ENCODE data around the gene PATE2. TPM values are rescaled to one million over a fixed set of nuclear protein-coding genes. Genes with fewer than 3 reads are reported as not detected.

Gene PATE2
- polyA plus RNA-seq, 1 of the 3 experiments (the other 2 are of a cell fraction), result 0.07 TPM

DNA sequence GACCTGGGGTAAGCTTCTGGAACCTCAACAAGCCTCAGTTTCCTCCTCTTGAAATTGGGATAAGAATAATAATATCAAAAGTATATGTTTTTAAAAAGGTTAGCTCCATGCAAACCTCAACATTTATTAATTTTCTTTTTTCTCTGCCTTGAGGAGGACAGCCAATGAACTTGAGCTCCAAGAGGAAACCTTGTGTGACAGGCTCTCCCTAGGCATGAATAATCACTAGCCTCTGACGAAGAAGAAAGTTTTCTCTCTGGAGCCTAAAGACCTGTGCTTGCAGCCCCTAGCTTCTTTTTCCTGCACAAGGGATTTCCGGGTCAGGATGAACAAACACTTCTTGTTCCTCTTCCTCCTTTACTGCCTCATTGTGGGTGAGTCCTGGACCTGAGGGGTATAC lies 9.2 kb upstream of the PATE2 start, which contains the start of gene PATE3:
Gene PATE3 (plus strand): TSS at position 301 of the 400 bp plus-strand sequence. CDS start 25 bp downstream, at position 326.
- H3K9me3 ChIP-seq, result no peaks in the 10 kb centered on the region
- WGBS (ENCODE audit: low lambda C conversion rate), result 14% methylated on average over 2 of the region's 2 CpGs
- ChIA-PET POLR2A (no interaction called here), CTCF (interaction anchor here (2.0 kb wide), 1 partner anchor 8 kb away, joined by 4 read pairs; no protein-coding TSS in a partner anchor)
- H3K9ac ChIP-seq, result no peak within 1 kb of the TSS
- H2AFZ ChIP-seq (ENCODE audit: low read depth), result no peak within 1 kb of the TSS
- H3K27ac ChIP-seq (ENCODE audit: low read depth in 2 of 2, low read length in 1 of 2), result no peak within 1 kb of the TSS
- H3K4me3 ChIP-seq (ENCODE audit: low read depth in 2 of 2, low read length in 1 of 2), result no peak within 1 kb of the TSS
- no peaks in the 10 kb centered on the region for H3K27me3 ChIP-seq (ENCODE audit: insufficient read depth)
- no peaks in the 10 kb centered on the region for H3K4me1 ChIP-seq (ENCODE audit: control insufficient read depth in 1 of 2, insufficient read depth in 2 of 2, low read depth in 1 of 2, low read length in 1 of 2)
- H3K79me2 ChIP-seq (ENCODE audit: insufficient read depth), result no peaks in the 10 kb centered on the region
- no peaks in the 10 kb centered on the region for H4K20me1 ChIP-seq (ENCODE audit: insufficient read depth)
- no peaks in the 10 kb centered on the region for H3K36me3 ChIP-seq (replicated peaks in 1 of 2; ENCODE audit: control insufficient read depth in 1 of 2, insufficient read depth in 2 of 2, low read length in 1 of 2)
- TF ChIP-seq ELF1 (IDR thresholded peaks at IDR 0.05), result no peak
- no peak for TF ChIP-seq MXI1 (IDR thresholded peaks at IDR 0.05; ENCODE audit: low read depth, low read length)
- no peak for TF ChIP-seq EP300 (IDR thresholded peaks at IDR 0.05; ENCODE audit: borderline replicate concordance in 1 of 2, low read depth in 1 of 2, low read length in 1 of 2)
- TF ChIP-seq RCOR1 (IDR thresholded peaks at IDR 0.05; ENCODE audit: low read length), result no peak
- no peak for TF ChIP-seq GATA2 (CRISPR knock-in tag; IDR thresholded peaks at IDR 0.05)
- TF ChIP-seq RAD21 (IDR thresholded peaks at IDR 0.05; ENCODE audit: low read length), result no peak
- TF ChIP-seq FOSL2 (IDR thresholded peaks at IDR 0.05; ENCODE audit: borderline replicate concordance, low read depth), result no peak
- TF ChIP-seq TCF12 (IDR thresholded peaks at IDR 0.05), result no peak
- DNase-seq, result no peak
- no peak within 1 kb of the TSS for H3K4me2 ChIP-seq
- H3F3A ChIP-seq (replicated peaks; ENCODE audit: insufficient read depth), result no peaks in the 10 kb centered on the region
- H3K9me2 ChIP-seq, result no peaks in the 10 kb centered on the region

DNA sequence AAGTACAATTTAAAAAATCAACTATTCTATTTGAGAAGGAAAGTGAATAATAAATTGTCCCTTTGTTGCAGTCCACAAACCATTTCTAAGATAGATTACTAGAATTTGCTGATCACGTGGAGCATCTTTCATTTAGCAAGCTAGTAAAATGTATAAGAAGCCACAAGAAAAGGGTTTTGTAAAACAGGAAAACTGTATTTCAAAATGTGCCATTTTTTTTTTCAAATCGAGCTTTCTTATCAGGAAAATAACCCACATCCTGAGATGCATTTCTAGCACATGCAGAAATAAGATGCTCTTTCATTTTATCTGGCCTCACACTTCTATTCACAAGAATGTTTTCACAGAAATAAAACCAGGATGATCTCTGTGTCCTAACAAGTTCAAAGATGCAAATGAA lies 6.0 kb upstream of the PATE2 start:
- POLR2A ChIA-PET, result no interaction called here
- 1% methylated on average over 2 of the region's 2 CpGs for WGBS (ENCODE audit: low lambda C conversion rate)
- Histone ChIP-seq H3K27me3 (ENCODE audit: insufficient read depth) (no peaks in the 10 kb centered on the region), H3K4me2 (no peak overlapping the region), H2AFZ (ENCODE audit: low read depth) (no peak overlapping the region), H3K27ac (ENCODE audit: low read depth in 2 of 2, low read length in 1 of 2) (no peak overlapping the region), H3K79me2 (ENCODE audit: insufficient read depth) (no peaks in the 10 kb centered on the region), H3K9me3 (no peaks in the 10 kb centered on the region), H3K4me3 (ENCODE audit: low read depth in 2 of 2, low read length in 1 of 2) (no peak overlapping the region), H3K9ac (no peak overlapping the region), H3K36me3 (replicated peaks in 1 of 2; ENCODE audit: control insufficient read depth in 1 of 2, insufficient read depth in 2 of 2, low read length in 1 of 2) (no peaks in the 10 kb centered on the region), H3K9me2 (no peaks in the 10 kb centered on the region), H3K4me1 (ENCODE audit: control insufficient read depth in 1 of 2, insufficient read depth in 2 of 2, low read depth in 1 of 2, low read length in 1 of 2) (no peaks in the 10 kb centered on the region), H3F3A (replicated peaks; ENCODE audit: insufficient read depth) (no peaks in the 10 kb centered on the region), H4K20me1 (ENCODE audit: insufficient read depth) (no peaks in the 10 kb centered on the region)
- CTCF ChIA-PET, result no interaction called here
- no peak for DNase-seq
- no peak for TF ChIP-seq RAD21 (IDR thresholded peaks at IDR 0.05; ENCODE audit: low read length)

DNA sequence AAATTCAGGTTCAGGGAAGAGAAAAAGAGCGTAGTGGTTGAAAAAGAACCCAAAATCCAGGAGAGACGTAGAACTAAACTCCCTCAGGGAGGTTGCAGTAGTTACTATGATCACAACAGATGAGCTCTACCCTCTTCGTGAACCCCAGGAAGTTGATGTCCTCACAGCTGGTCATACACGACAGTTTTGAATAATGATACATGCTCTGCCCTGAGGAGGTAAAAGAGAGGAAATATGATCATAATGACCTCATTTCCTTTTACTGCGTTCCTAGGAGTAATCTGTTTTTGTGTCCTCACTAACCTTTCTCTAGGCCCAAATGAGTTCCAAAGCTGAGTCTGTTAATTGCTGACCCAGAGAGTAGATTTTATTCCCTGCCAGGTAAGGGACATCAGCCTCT lies 1.3 kb downstream of the PATE2 start:
- POLR2A ChIA-PET, result no interaction called here
- WGBS (ENCODE audit: low lambda C conversion rate), result 32% methylated on average over 5 of the region's 5 CpGs
- H3K27me3 ChIP-seq (ENCODE audit: insufficient read depth), result no peaks in the 10 kb centered on the region
- peaks cover 19% of the 10 kb centered on the region for H3F3A ChIP-seq (replicated peaks; ENCODE audit: insufficient read depth)
- no peaks in the 10 kb centered on the region for H3K79me2 ChIP-seq (ENCODE audit: insufficient read depth)
- peaks cover 0 to 23% of the 10 kb centered on the region in 2 experiments; a peak in 2 of 4 replicates for H3K4me1 ChIP-seq (ENCODE audit: control insufficient read depth in 1 of 2, insufficient read depth in 2 of 2, low read depth in 1 of 2, low read length in 1 of 2)
- no peak overlapping the region for H3K4me3 ChIP-seq (ENCODE audit: low read depth in 2 of 2, low read length in 1 of 2)
- no peak overlapping the region for H3K27ac ChIP-seq (ENCODE audit: low read depth in 2 of 2, low read length in 1 of 2)
- H3K36me3 ChIP-seq (replicated peaks in 1 of 2; ENCODE audit: control insufficient read depth in 1 of 2, insufficient read depth in 2 of 2, low read length in 1 of 2), result no peaks in the 10 kb centered on the region
- H3K4me2 ChIP-seq, result peak overlapping the region; percentile 13; the same call in 1 of the 2 replicates
- DNase-seq, result no peak
- CTCF ChIA-PET, result no interaction called here
- no peaks in the 10 kb centered on the region for H3K9me2 ChIP-seq
- no peaks in the 10 kb centered on the region for H4K20me1 ChIP-seq (ENCODE audit: insufficient read depth)
- H3K9ac ChIP-seq, result no peak overlapping the region
- no peaks in the 10 kb centered on the region for H3K9me3 ChIP-seq
- H2AFZ ChIP-seq (ENCODE audit: low read depth), result peak overlapping the region; percentile 29; the same call in 1 of the 2 replicates
- TF ChIP-seq, protein P1, sequence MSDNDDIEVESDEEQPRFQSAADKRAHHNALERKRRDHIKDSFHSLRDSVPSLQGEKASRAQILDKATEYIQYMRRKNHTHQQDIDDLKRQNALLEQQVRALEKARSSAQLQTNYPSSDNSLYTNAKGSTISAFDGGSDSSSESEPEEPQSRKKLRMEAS (IDR thresholded peaks at IDR 0.05; ENCODE audit: low read depth), result no peak
- TF ChIP-seq ELF1 (IDR thresholded peaks at IDR 0.05) (no peak), EZH2phosphoT487 (IDR thresholded peaks at IDR 0.05; ENCODE audit: borderline replicate concordance, low read depth) (no peak), NFIC (IDR thresholded peaks at IDR 0.05; ENCODE audit: borderline replicate concordance) (no peak), FOXM1 (IDR thresholded peaks at IDR 0.05; ENCODE audit: low read depth) (no peak), NRF1 (IDR thresholded peaks at IDR 0.05; ENCODE audit: low read depth, low read length) (no peak), MEF2A (IDR thresholded peaks at IDR 0.05; ENCODE audit: borderline replicate concordance, low read depth) (no peak), FOSL2 (IDR thresholded peaks at IDR 0.05; ENCODE audit: borderline replicate concordance, low read depth) (no peak), TCF12 (IDR thresholded peaks at IDR 0.05) (peak; percentile 41), EP300 (IDR thresholded peaks at IDR 0.05; ENCODE audit: borderline replicate concordance in 1 of 2, low read depth in 1 of 2, low read length in 1 of 2) (0 out of 4 replicates have a peak, but pooled peaks of 1 of the 2 experiments have one; percentile 27)
- TF ChIP-seq, protein P2, sequence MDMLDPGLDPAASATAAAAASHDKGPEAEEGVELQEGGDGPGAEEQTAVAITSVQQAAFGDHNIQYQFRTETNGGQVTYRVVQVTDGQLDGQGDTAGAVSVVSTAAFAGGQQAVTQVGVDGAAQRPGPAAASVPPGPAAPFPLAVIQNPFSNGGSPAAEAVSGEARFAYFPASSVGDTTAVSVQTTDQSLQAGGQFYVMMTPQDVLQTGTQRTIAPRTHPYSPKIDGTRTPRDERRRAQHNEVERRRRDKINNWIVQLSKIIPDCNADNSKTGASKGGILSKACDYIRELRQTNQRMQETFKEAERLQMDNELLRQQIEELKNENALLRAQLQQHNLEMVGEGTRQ (IDR thresholded peaks at IDR 0.05; ENCODE audit: borderline replicate concordance, low read depth, low read length), result no peak
- TF ChIP-seq, protein P3, sequence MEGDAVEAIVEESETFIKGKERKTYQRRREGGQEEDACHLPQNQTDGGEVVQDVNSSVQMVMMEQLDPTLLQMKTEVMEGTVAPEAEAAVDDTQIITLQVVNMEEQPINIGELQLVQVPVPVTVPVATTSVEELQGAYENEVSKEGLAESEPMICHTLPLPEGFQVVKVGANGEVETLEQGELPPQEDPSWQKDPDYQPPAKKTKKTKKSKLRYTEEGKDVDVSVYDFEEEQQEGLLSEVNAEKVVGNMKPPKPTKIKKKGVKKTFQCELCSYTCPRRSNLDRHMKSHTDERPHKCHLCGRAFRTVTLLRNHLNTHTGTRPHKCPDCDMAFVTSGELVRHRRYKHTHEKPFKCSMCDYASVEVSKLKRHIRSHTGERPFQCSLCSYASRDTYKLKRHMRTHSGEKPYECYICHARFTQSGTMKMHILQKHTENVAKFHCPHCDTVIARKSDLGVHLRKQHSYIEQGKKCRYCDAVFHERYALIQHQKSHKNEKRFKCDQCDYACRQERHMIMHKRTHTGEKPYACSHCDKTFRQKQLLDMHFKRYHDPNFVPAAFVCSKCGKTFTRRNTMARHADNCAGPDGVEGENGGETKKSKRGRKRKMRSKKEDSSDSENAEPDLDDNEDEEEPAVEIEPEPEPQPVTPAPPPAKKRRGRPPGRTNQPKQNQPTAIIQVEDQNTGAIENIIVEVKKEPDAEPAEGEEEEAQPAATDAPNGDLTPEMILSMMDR (IDR thresholded peaks at IDR 0.05), result no peak
- TF ChIP-seq, protein P4, sequence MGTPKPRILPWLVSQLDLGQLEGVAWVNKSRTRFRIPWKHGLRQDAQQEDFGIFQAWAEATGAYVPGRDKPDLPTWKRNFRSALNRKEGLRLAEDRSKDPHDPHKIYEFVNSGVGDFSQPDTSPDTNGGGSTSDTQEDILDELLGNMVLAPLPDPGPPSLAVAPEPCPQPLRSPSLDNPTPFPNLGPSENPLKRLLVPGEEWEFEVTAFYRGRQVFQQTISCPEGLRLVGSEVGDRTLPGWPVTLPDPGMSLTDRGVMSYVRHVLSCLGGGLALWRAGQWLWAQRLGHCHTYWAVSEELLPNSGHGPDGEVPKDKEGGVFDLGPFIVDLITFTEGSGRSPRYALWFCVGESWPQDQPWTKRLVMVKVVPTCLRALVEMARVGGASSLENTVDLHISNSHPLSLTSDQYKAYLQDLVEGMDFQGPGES (IDR thresholded peaks at IDR 0.05; ENCODE audit: low read depth, low read length), result no peak
